Colonic mucosa (tissue), 4 donors: ENCODE data around the gene GRHL1. TPM values are rescaled to one million over a fixed set of nuclear protein-coding genes. Genes with fewer than 3 reads are reported as not detected.
A peak's percentile ranks its signal among the peaks of the same experiment; 100 is the strongest.

Source experiments
- DNase-seq: peaks from one replicate; pipeline ENCODE4 v3.0.0-alpha.2; 2020
- H3K27ac ChIP-seq: fragments of 200-600 bp; one replicate; pipeline ENCODE4 v1.8.0; 2021
- H3K27me3 ChIP-seq: fragments of 200-600 bp; one replicate; pipeline ENCODE4 v1.8.0; 2021
- H3K36me3 ChIP-seq: fragments of 200-600 bp; one replicate; pipeline ENCODE4 v1.8.0; 2021
- H3K4me1 ChIP-seq: fragments of 200-600 bp; one replicate; pipeline ENCODE4 v1.8.0; 2021; ENCODE audit warnings: mild to moderate bottlenecking
- H3K4me3 ChIP-seq: fragments of 200-600 bp; one replicate; pipeline ENCODE4 v1.8.0; 2021
- H3K9ac ChIP-seq, 2 donors: one replicate each; pipeline ENCODE4 v1.7.0; 2013; ENCODE audit warnings: control low read depth in 2 of 2, low read depth in 2 of 2, low read length in 2 of 2
- H3K9me3 ChIP-seq: fragments of 200-600 bp; one replicate; pipeline ENCODE4 v1.8.0; 2021
- intact Hi-C: fragments of 100-400 bp; cut with DNase I; formaldehyde crosslinking; loops from one replicate; pipeline ENCODE4 v1.14.1; 2022
- total RNA-seq, 2 donors: library from RNA; stranded (reverse); fragmentation: NEBNext Ultra II Directional in 1 of 2; extraction: Animal tissue kit (Norgen Biotek cat#: 25700) in 1 of 2; gene quantifications; one replicate each; pipeline ENCODE4 v1.2.1, GENCODE V29; 2021
- TF ChIP-seq, protein P1 (sequence below): fragments of 200-600 bp; IDR thresholded peaks from one replicate; pipeline ENCODE4 v1.8.0; 2022; ENCODE audit warnings: antibody characterized with exemption, mild to moderate bottlenecking
- donor health status: healthy.
- donor health status: DM: no; HTN: no; CAD: no.
- donor health status: DM: no; HTN: no; CAD: no.

GRHL1 gene
- total RNA-seq, 2 donors from 2014 or later: 1.6 to 1.9 TPM

- intact Hi-C loops: no loop called here
- Histone ChIP-seq H3K27ac (no peak overlapping the region), H3K4me3 (no peak overlapping the region), H3K9me3 (no peaks in the 10 kb centered on the region), H3K36me3 (no peaks in the 10 kb centered on the region), H3K4me1 (peaks cover 4% of the 10 kb centered on the region), H3K27me3 (no peaks in the 10 kb centered on the region), H3K9ac (no peak overlapping the region)
- TF ChIP-seq, protein P1, sequence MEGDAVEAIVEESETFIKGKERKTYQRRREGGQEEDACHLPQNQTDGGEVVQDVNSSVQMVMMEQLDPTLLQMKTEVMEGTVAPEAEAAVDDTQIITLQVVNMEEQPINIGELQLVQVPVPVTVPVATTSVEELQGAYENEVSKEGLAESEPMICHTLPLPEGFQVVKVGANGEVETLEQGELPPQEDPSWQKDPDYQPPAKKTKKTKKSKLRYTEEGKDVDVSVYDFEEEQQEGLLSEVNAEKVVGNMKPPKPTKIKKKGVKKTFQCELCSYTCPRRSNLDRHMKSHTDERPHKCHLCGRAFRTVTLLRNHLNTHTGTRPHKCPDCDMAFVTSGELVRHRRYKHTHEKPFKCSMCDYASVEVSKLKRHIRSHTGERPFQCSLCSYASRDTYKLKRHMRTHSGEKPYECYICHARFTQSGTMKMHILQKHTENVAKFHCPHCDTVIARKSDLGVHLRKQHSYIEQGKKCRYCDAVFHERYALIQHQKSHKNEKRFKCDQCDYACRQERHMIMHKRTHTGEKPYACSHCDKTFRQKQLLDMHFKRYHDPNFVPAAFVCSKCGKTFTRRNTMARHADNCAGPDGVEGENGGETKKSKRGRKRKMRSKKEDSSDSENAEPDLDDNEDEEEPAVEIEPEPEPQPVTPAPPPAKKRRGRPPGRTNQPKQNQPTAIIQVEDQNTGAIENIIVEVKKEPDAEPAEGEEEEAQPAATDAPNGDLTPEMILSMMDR: no peak
- no peak for DNase-seq
Measured at GRCh38 chr2:9937258-9937657, 14.2 kb upstream of the GRHL1 start.

- Histone ChIP-seq H3K27me3 (no peaks in the 10 kb centered on the region), H3K9ac (no peak overlapping the region), H3K9me3 (no peaks in the 10 kb centered on the region), H3K27ac (no peak overlapping the region), H3K36me3 (no peaks in the 10 kb centered on the region), H3K4me3 (no peak overlapping the region), H3K4me1 (peaks cover 4% of the 10 kb centered on the region)
- TF ChIP-seq, protein P1: no peak
- intact Hi-C loops: no loop called here
- DNase-seq: no peak
Measured at GRCh38 chr2:9937968-9938367, 13.5 kb upstream of the GRHL1 start.

DNA sequence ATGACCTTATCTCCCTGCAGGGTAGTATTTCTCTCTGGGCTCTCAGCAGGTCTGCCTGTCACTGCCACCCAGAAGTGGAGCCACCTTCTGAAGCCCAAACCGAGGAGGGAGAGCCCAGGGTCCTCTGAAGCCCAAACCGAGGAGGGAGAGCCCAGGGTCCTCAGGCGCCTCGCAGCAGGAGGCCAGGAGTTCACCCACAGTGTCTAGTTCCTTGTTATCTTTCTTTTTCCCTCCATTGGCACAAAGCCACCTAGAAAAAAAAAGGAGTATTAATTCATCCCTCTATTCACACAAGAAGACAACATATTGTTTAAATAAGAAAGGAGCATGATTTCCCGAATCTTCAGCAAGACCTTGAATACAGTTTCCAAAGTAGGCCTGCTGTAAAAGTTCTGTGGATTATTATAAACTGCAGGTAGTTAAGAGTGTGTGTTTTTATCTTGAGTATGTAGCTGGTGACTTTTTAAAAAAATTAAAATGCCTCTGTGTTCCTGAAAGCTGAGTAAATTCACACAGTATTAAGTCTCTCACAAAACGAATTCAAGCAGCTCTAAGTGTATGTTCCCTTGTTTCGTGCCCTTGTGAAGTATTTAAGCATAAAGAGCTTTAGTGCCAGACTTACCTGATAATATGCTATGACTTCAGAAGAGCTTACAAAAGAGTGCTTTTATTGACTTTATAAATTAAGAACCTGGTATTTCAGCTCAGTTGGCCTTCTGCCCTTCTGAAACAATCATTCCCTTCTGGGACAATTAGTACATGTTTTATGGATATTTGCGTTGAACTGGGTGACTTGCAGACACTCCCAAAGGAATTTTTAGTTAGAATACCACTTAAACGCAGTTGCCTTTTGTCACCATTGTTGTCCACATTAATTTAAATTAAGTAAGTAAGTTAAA, 11.7 kb upstream of the GRHL1 start:
- Histone ChIP-seq H3K27ac (no peak overlapping the region), H3K9ac (no peak overlapping the region), H3K4me1 (peaks cover 4% of the 10 kb centered on the region), H3K9me3 (no peaks in the 10 kb centered on the region), H3K36me3 (no peaks in the 10 kb centered on the region), H3K27me3 (no peaks in the 10 kb centered on the region), H3K4me3 (no peak overlapping the region)
- intact Hi-C loops: no loop called here
- DNase-seq: no peak
- TF ChIP-seq, protein P1: no peak

DNA sequence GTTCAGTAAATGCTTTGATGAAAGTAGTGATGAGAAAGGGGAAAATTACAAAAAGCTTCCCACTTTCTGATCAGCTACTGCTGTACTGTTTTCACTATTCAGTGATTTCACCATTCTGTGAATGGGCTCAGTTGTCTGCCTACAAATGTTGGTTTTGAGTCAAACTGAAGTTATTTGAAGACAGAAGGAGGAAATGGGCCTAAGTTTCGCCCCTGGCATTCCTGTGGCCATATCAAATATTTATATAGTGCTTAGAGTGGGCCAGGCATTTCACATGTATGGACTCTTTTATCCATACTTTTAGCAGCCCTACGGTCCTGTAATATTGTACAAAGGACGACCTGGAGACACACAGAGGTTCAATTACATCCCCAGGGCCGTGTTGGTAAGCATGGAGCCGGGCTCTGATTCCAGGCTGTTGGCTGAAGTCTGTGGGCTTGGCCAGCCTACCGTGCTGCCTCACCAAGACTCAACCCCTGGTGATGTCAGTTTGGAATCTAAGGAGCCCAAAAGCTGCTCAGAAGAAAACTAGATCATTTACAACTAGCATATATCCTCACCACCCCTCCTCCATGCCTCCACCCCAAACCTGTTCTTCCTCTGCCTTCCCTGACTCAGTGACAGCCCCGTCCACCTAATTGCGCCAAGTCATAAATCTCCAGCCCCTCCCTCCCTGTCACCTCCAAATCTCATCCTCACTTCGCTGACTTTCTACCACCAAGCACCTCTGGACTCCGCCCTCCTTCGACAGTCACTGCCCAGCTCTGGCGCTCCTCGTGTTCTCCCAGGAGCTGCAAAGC, 10.1 kb upstream of the GRHL1 start:
- H3K27me3 ChIP-seq: no peaks in the 10 kb centered on the region
- no peaks in the 10 kb centered on the region for H3K36me3 ChIP-seq
- intact Hi-C loops: no loop called here
- H3K9me3 ChIP-seq: no peaks in the 10 kb centered on the region
- TF ChIP-seq, protein P1: no peak
- H3K27ac ChIP-seq: no peak overlapping the region
- H3K4me3 ChIP-seq: no peak overlapping the region
- no peak overlapping the region for H3K9ac ChIP-seq
- peak; percentile 27 for DNase-seq
- peaks cover 4% of the 10 kb centered on the region for H3K4me1 ChIP-seq

- Histone ChIP-seq H3K27ac (no peak overlapping the region), H3K27me3 (no peaks in the 10 kb centered on the region), H3K4me1 (peaks cover 4% of the 10 kb centered on the region), H3K9me3 (no peaks in the 10 kb centered on the region), H3K4me3 (no peak overlapping the region), H3K9ac (no peak overlapping the region), H3K36me3 (no peaks in the 10 kb centered on the region)
- intact Hi-C loops: no loop called here
- TF ChIP-seq, protein P1: no peak
- DNase-seq: no peak
Measured at GRCh38 chr2:9941996-9942390, 9.5 kb upstream of the GRHL1 start.
